Mucosa of descending colon (tissue), 3 donors: Measurements from ENCODE around the gene CHN2. TPM values are rescaled to one million over a fixed set of nuclear protein-coding genes. Genes with fewer than 3 reads are reported as not detected.

Experiments used
- ATAC-seq: fragments of 200-7000 bp; cut with Tn5 transposase; one replicate; pipeline ENCODE4 v1.9.1; 2020; ENCODE audit warnings: mild to moderate bottlenecking, moderate library complexity
- DNase-seq, 3 donors: peaks; one replicate each; pipeline ENCODE4 v3.0.0-alpha.2; 2020
- H3K36me3 ChIP-seq: fragments of 200-600 bp; one replicate; pipeline ENCODE4 v1.8.0; 2021; ENCODE audit warnings: low read depth, mild to moderate bottlenecking
- H3K4me1 ChIP-seq: fragments of 200-600 bp; one replicate; pipeline ENCODE4 v1.8.0; 2021; ENCODE audit warnings: low read depth, mild to moderate bottlenecking
- H3K4me3 ChIP-seq: fragments of 200-600 bp; one replicate; pipeline ENCODE4 v1.8.0; 2021; ENCODE audit warnings: mild to moderate bottlenecking
- H3K9me3 ChIP-seq: fragments of 200-600 bp; one replicate; pipeline ENCODE4 v1.8.0; 2021; ENCODE audit warnings: mild to moderate bottlenecking
- intact Hi-C, 2 donors: fragments of 100-400 bp; cut with DNase I in 1 of 2; cut with micrococcal nuclease in 1 of 2; formaldehyde crosslinking; loops; one replicate each; pipeline versions ENCODE4 v1.11.0 to v1.11.1; 2022; cut with DNase I, micrococcal nuclease
- total RNA-seq, 3 donors: library from RNA; stranded (reverse); fragmentation: NEBNext Ultra II Directional in 2 of 3; extraction: Animal tissue kit (Norgen Biotek cat#: 25700) in 2 of 3; gene quantifications; one replicate each; pipeline versions ENCODE4 v1.2.1 to v1.2.4, GENCODE V29; 2021 to 2023
- TF ChIP-seq, protein P1 (sequence below): fragments of 200-600 bp; IDR thresholded peaks from one replicate; pipeline ENCODE4 v1.8.0; 2022; ENCODE audit warnings: antibody characterized with exemption, mild to moderate bottlenecking
- donor health status: DM: no; HTN: no; CAD: no; lungs with moderate emphysema.
- donor health status: DM: no; HTN: no; CAD: no.
- donor health status: DM: no; HTN: yes; CAD: no.

CHN2 gene
- total RNA-seq, 3 donors from 2014 or later = 18.7 to 41.5 (median 27.6) TPM

DNA sequence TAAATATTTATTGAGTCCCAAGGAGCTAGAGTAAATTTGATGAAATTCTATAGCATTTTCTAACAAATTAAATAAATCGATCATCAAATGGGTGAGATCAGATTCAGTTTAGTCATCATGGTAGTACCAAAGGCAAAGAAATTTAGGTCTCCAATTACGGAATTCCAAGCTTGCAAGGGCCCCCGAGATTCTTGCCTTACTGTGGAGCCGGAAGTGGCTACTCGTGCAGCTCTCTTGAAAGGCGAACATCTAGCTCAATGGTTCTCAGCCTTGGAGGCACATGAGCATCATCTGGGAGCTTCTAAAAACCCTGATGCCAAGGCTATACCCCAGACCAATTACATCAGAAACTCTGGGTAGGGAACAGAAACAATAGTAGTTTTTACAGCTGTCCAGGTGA is 251.2 kb downstream of the CHN2 start:
- Histone ChIP-seq H3K4me1 (peaks cover 19% of the 10 kb centered on the region), H3K9me3 (no peaks in the 10 kb centered on the region), H3K4me3 (no peak overlapping the region), H3K36me3 (no peaks in the 10 kb centered on the region)
- TF ChIP-seq, protein P1, sequence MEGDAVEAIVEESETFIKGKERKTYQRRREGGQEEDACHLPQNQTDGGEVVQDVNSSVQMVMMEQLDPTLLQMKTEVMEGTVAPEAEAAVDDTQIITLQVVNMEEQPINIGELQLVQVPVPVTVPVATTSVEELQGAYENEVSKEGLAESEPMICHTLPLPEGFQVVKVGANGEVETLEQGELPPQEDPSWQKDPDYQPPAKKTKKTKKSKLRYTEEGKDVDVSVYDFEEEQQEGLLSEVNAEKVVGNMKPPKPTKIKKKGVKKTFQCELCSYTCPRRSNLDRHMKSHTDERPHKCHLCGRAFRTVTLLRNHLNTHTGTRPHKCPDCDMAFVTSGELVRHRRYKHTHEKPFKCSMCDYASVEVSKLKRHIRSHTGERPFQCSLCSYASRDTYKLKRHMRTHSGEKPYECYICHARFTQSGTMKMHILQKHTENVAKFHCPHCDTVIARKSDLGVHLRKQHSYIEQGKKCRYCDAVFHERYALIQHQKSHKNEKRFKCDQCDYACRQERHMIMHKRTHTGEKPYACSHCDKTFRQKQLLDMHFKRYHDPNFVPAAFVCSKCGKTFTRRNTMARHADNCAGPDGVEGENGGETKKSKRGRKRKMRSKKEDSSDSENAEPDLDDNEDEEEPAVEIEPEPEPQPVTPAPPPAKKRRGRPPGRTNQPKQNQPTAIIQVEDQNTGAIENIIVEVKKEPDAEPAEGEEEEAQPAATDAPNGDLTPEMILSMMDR = no peak
- intact Hi-C loops = no loop called here
- DNase-seq = no peak
- ATAC-seq = no peak

DNA sequence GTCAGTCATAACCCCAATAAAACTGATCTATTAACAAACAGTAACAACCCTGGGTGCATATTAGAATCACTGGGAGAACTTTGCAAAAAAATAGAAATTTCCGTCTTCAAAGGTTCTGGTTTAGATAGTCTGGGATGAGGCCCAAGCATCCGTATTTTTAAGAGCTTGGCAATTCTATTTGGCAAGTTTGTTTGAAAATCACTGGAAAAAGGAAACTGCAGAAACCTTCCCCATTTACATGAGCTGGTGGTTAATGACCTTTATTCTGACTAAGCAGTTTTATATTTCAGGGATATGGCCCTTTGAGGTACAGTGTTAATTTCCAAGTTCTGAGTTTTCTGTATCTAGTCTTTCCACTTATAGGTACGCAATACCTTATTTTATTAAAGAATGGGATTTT is 253.3 kb downstream of the CHN2 start:
- TF ChIP-seq, protein P1 = no peak
- no peaks in the 10 kb centered on the region for H3K36me3 ChIP-seq
- intact Hi-C loops = no loop called here
- no peak overlapping the region for H3K4me3 ChIP-seq
- H3K9me3 ChIP-seq = no peaks in the 10 kb centered on the region
- peaks cover 19% of the 10 kb centered on the region for H3K4me1 ChIP-seq
- DNase-seq (no peak), ATAC-seq (no peak)

DNA sequence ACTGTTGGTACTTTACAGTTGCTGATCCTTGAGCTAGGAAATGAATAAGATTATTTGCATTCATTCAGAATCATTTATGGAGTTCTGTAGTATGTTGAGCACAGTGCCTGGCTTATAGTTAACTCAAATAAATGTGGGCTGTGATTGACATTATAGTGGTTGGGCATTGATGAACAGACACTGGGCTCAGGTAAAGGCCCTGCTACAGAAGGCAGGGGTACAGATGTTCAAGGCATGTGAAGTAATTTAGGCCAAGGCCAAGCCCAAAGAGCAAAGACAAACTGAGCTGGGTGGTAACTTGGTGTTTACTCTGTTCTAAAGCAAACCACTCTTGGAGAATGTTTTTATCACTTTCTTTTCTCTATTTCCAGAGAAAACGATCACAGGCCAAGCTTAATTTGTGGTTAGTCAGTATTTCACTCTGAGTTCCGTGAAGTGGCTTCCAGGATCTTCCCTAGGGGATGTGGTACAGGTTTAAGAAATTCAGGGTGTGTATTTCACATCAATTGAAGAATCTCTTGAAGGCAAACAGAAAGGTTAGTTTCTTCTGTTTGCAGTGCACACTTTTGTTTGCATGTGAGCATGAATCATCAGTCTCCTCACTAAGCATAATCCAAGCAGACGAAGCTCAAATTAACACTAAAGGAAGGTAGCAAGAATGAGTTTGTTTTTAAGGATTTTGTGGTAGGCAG is 255.1 kb downstream of the CHN2 start:
- intact Hi-C loops = no loop called here
- Histone ChIP-seq H3K4me3 (no peak overlapping the region), H3K4me1 (peaks cover 19% of the 10 kb centered on the region), H3K9me3 (no peaks in the 10 kb centered on the region), H3K36me3 (no peaks in the 10 kb centered on the region)
- DNase-seq = no peak
- peak; percentile 87 for ATAC-seq
- TF ChIP-seq, protein P1 = no peak

DNA sequence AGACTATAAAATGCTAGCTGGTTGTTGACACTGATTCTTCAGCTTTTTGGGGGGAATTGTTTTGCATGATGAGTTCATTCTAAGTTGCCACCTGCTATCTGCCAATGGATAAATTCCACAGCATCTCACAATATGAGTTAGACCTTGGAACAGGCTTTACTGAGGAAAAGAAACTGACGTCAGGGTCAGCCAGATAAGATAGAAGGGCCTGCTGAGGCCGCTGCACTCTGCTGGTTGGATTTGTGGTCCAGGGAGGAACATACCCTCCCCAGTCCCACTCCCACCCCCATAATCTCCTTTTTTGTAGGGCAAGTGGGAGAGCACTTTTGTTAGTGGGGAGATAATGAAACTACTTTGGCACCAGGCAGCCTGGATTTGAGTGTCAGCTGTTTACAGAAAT is 258.4 kb downstream of the CHN2 start:
- ATAC-seq = no peak
- H3K36me3 ChIP-seq = no peaks in the 10 kb centered on the region
- no peak for DNase-seq
- intact Hi-C loops = no loop called here
- H3K4me3 ChIP-seq = no peak overlapping the region
- peaks cover 19% of the 10 kb centered on the region for H3K4me1 ChIP-seq
- TF ChIP-seq, protein P1 = no peak
- H3K9me3 ChIP-seq = no peaks in the 10 kb centered on the region

DNA sequence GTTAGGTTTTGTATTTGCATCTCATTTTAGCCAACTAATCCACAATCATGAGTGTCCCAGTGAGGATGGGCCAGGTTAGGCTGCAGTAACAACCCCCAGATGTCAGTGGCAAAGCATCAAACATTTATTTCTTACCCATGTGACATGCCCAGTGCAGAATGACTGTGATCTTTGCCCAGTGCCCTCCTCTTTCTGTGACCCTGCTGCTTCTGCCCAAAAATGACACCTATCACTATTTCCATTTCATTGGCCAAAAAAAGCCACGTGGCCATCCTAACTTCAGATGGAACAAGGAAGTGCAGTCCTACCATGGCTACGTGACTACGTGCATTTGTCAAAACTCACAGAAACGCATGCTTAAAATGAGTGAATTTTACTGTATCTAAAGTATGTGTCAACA is 259.9 kb downstream of the CHN2 start:
- TF ChIP-seq, protein P1 = no peak
- Histone ChIP-seq H3K4me1 (peaks cover 9% of the 10 kb centered on the region), H3K36me3 (no peaks in the 10 kb centered on the region), H3K9me3 (no peaks in the 10 kb centered on the region), H3K4me3 (no peak overlapping the region)
- DNase-seq (no peak), ATAC-seq (no peak)
- intact Hi-C loops = no loop called here
